ENCODE data around the gene CPT2.

The CPT2 gene

GRCh38 chr1:53220171-53220961, 23.7 kb downstream of the CPT2 start, which contains the start of gene CZIB:
Gene CZIB (minus strand): TSS chr1:53220634. CDS start chr1:53220575, 59 bp downstream.
- DNase-seq = peak; percentile 45

- no peak for DNase-seq
These were observed 24.3 kb downstream of the CPT2 start for GRCh38 chr1:53220962-53221286.

- DNase-seq = no peak
These were observed 41.0 kb downstream of the CPT2 start for GRCh38 chr1:53237638-53238037.

GRCh38 chr1:53238197-53239155, 41.9 kb downstream of the CPT2 start, which contains the start of gene MAGOH:
Gene MAGOH (minus strand): TSS chr1:53238518. CDS start chr1:53238448, 70 bp downstream.
- DNase-seq = peak; percentile 68

GRCh38 chr1:53241828-53242227, 45.2 kb downstream of the CPT2 start:
- DNase-seq = no peak

- no peak for DNase-seq
These were observed 45.8 kb downstream of the CPT2 start for GRCh38 chr1:53242381-53242780.

- DNase-seq = no peak
These were observed 47.5 kb downstream of the CPT2 start for GRCh38 chr1:53244141-53244540.

GRCh38 chr1:53246261-53247134, 49.9 kb downstream of the CPT2 start:
- DNase-seq = no peak

- DNase-seq = no peak
These were observed 53.1 kb downstream of the CPT2 start for GRCh38 chr1:53249706-53250105.

- no peak for DNase-seq
These were observed 53.7 kb downstream of the CPT2 start for GRCh38 chr1:53250325-53250724.

- DNase-seq = no peak
These were observed 57.5 kb downstream of the CPT2 start for GRCh38 chr1:53254011-53254640.

- DNase-seq = no peak
These were observed 58.4 kb downstream of the CPT2 start for GRCh38 chr1:53255031-53255430.

- DNase-seq = no peak
These were observed 60.2 kb downstream of the CPT2 start for GRCh38 chr1:53256511-53257453.

GRCh38 chr1:53257454-53258081, 60.9 kb downstream of the CPT2 start:
- no peak for DNase-seq

GRCh38 chr1:53258216-53258615, 61.6 kb downstream of the CPT2 start:
- no peak for DNase-seq

GRCh38 chr1:53259932-53260331, 63.3 kb downstream of the CPT2 start:
- no peak for DNase-seq

GRCh38 chr1:53260631-53261247, 64.1 kb downstream of the CPT2 start:
- no peak for DNase-seq

- no peak for DNase-seq
These were observed 65.4 kb downstream of the CPT2 start for GRCh38 chr1:53262000-53262399.

Measured in 8988T (cell line).